DND-41 (cell line): Measurements from ENCODE around the gene EFHD1.

Source experiments
- ATAC-seq: fragments of 200-7000 bp; cut with Tn5 transposase; 3 replicates; pipeline ENCODE4 v1.9.1; 2021; ENCODE audit warnings: low read depth; ENCODE audit not compliant: insufficient read depth
- DNase-seq: peaks from one replicate; pipeline ENCODE4 v3.0.0-alpha.2; 2020
- H2AFZ ChIP-seq: 2 replicates; pipeline ENCODE4 v1.6.0; 2012; ENCODE audit warnings: low read depth, low read length
- H3K27ac ChIP-seq: 2 replicates; pipeline ENCODE4 v1.5.1; 2012; ENCODE audit warnings: low read length, inconsistent platforms
- H3K27me3 ChIP-seq: fragments of 200-600 bp; sonication (generic); 2 replicates; pipeline ENCODE4 v1.6.0; 2012; ENCODE audit warnings: low read length, mild to moderate bottlenecking, inconsistent platforms; ENCODE audit not compliant: insufficient read depth, poor library complexity
- H3K36me3 ChIP-seq: 2 replicates; pipeline ENCODE4 v1.5.1; 2012; ENCODE audit warnings: low read length, inconsistent platforms; ENCODE audit not compliant: insufficient read depth
- H3K4me1 ChIP-seq: 2 replicates; pipeline ENCODE4 v1.5.1; 2012; ENCODE audit warnings: mild to moderate bottlenecking, low read length; ENCODE audit not compliant: insufficient read depth
- H3K4me2 ChIP-seq: 2 replicates; pipeline ENCODE4 v1.6.0; 2012; ENCODE audit warnings: mild to moderate bottlenecking, moderate library complexity, low read length, inconsistent platforms; ENCODE audit not compliant: insufficient read depth
- H3K4me3 ChIP-seq, 2 experiments: fragments of 200-600 bp in 1 of 2; shearing (Covaris generic) in 1 of 2; 2 replicates each; pipeline ENCODE4 v1.5.1; 2012 to 2016; ENCODE audit warnings: inconsistent platforms in 2 of 2, low read length in 2 of 2, mild to moderate bottlenecking in 2 of 2, low read depth in 1 of 2, moderate library complexity in 1 of 2
- H3K79me2 ChIP-seq: 2 replicates; pipeline ENCODE4 v1.6.0; 2012; ENCODE audit warnings: low read length, inconsistent platforms; ENCODE audit not compliant: insufficient read depth
- H3K9ac ChIP-seq: 2 replicates; pipeline ENCODE4 v1.6.0; 2012; ENCODE audit warnings: low read depth, mild to moderate bottlenecking, inconsistent platforms, low read length, moderate library complexity
- H3K9me3 ChIP-seq: 2 replicates; pipeline ENCODE4 v1.5.1; 2012; ENCODE audit warnings: low read length, moderate library complexity, mild to moderate bottlenecking, inconsistent platforms; ENCODE audit not compliant: insufficient read depth, severe bottlenecking
- H4K20me1 ChIP-seq: 2 replicates; pipeline ENCODE4 v1.6.0; 2012; ENCODE audit warnings: low read length; ENCODE audit not compliant: insufficient read depth
- EZH2 ChIP-seq: IDR thresholded peaks from 3 replicates; pipeline ENCODE4 v1.6.1; 2012; ENCODE audit warnings: borderline replicate concordance, low read depth, mild to moderate bottlenecking, moderate library complexity, low read length, inconsistent platforms; ENCODE audit not compliant: severe bottlenecking
- TF ChIP-seq, protein P1 (sequence below): IDR thresholded peaks from 2 replicates; pipeline ENCODE4 v1.5.1; 2012; ENCODE audit warnings: borderline replicate concordance, low read length, moderate library complexity, mild to moderate bottlenecking; ENCODE audit not compliant: poor library complexity, severe bottlenecking; ENCODE audit errors: extremely low read depth

EFHD1 gene

GRCh38 chr2:232662486-232663260 lies 29.3 kb downstream of the EFHD1 start:
- TF ChIP-seq, protein P1, sequence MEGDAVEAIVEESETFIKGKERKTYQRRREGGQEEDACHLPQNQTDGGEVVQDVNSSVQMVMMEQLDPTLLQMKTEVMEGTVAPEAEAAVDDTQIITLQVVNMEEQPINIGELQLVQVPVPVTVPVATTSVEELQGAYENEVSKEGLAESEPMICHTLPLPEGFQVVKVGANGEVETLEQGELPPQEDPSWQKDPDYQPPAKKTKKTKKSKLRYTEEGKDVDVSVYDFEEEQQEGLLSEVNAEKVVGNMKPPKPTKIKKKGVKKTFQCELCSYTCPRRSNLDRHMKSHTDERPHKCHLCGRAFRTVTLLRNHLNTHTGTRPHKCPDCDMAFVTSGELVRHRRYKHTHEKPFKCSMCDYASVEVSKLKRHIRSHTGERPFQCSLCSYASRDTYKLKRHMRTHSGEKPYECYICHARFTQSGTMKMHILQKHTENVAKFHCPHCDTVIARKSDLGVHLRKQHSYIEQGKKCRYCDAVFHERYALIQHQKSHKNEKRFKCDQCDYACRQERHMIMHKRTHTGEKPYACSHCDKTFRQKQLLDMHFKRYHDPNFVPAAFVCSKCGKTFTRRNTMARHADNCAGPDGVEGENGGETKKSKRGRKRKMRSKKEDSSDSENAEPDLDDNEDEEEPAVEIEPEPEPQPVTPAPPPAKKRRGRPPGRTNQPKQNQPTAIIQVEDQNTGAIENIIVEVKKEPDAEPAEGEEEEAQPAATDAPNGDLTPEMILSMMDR, result no peak
- TF ChIP-seq EZH2, result no peak
- Histone ChIP-seq H2AFZ (no peak overlapping the region), H3K4me1 (no peaks in the 10 kb centered on the region)

GRCh38 chr2:232666051-232666805 lies 32.8 kb downstream of the EFHD1 start:
- H3K4me3 ChIP-seq, result no peak overlapping the region
- ATAC-seq, result no peak
- TF ChIP-seq, protein P1, result no peak
- TF ChIP-seq EZH2, result no peak
- DNase-seq, result no peak
- no peaks in the 10 kb centered on the region for H3K79me2 ChIP-seq
- H3K9ac ChIP-seq, result no peak overlapping the region
- H4K20me1 ChIP-seq, result no peaks in the 10 kb centered on the region
- no peaks in the 10 kb centered on the region for H3K9me3 ChIP-seq
- no peaks in the 10 kb centered on the region for H3K4me1 ChIP-seq
- H3K4me2 ChIP-seq, result no peak overlapping the region
- H3K36me3 ChIP-seq, result no peaks in the 10 kb centered on the region
- no peak overlapping the region for H3K27ac ChIP-seq
- H2AFZ ChIP-seq, result no peak overlapping the region
- H3K27me3 ChIP-seq, result no peaks in the 10 kb centered on the region

More at GRCh38 chr2:232662486-232663260, 29.3 kb downstream of the EFHD1 start:
- Histone ChIP-seq H3K9me3 (no peaks in the 10 kb centered on the region), H4K20me1 (no peaks in the 10 kb centered on the region), H3K4me2 (no peak overlapping the region), H3K4me3 (no peak overlapping the region), H3K9ac (no peak overlapping the region), H3K79me2 (no peaks in the 10 kb centered on the region), H3K36me3 (no peaks in the 10 kb centered on the region), H3K27ac (no peak overlapping the region), H3K27me3 (no peaks in the 10 kb centered on the region)
- ATAC-seq (no peak), DNase-seq (no peak)

DNA sequence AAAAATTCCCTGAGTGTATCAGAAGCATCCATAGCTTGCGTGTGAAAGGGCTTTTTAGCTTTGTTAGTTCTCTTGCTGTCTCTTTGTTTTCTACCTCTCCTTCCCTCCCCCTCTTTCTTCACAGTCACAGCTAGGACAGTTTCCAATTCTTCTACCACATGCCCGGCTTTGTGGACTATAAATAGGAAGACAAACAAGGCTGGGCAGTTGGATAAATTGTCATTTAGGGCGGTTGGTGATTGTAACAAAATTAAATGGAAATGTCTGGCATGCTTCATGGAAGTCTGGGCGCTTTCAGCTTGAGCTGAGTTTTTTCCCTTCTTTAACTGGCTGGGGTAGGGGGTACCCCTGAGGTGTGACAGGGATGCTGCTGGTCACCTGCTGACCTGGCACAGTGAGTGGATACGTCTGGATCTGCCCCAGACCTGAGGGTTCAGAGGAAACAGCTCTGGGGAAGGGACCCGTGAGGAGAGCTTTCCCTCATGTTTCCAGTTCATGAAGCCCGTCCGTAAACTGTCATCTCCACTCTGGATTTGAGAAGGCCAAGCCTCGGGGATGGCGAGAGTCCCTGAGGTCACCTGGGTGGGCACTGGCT lies 34.7 kb downstream of the EFHD1 start:
- ATAC-seq, result no peak
- no peak overlapping the region for H3K27ac ChIP-seq
- no peak overlapping the region for H3K9ac ChIP-seq
- no peaks in the 10 kb centered on the region for H3K36me3 ChIP-seq
- H3K9me3 ChIP-seq, result no peaks in the 10 kb centered on the region
- H4K20me1 ChIP-seq, result no peaks in the 10 kb centered on the region
- H3K79me2 ChIP-seq, result no peaks in the 10 kb centered on the region
- no peaks in the 10 kb centered on the region for H3K4me1 ChIP-seq
- no peak for TF ChIP-seq EZH2
- TF ChIP-seq, protein P1, result no peak
- no peak overlapping the region for H3K4me3 ChIP-seq
- no peak overlapping the region for H3K4me2 ChIP-seq
- no peak for DNase-seq
- no peak overlapping the region for H2AFZ ChIP-seq
- peaks cover 11% of the 10 kb centered on the region for H3K27me3 ChIP-seq
